GM12878 (cell line): ENCODE data around the gene CMTM3. TPM values are rescaled to one million over a fixed set of nuclear protein-coding genes. Genes with fewer than 3 reads are reported as not detected.

Source experiments
- ATAC-seq: fragments of 200-7000 bp; cut with Tn5 transposase; 3 replicates; pipeline ENCODE4 v1.9.1; 2020; ENCODE audit warnings: mild to moderate bottlenecking, moderate library complexity
- BruUV-seq: library from RNA; stranded (reverse); fragments of 400-500 nt; replicated peaks from 2 replicates; lab custom pipeline; 2021; lab: Mats Ljungman, UMichigan
- CTCF ChIA-PET: fragments of 300-600 bp; sonication (Branson Sonifier 250); formaldehyde crosslinking; extraction: SDS; loops from one replicate; lab custom pipeline; 2021; ENCODE audit warnings: inconsistent platforms; lab: Yijun Ruan, JAX
- POLR2A ChIA-PET: fragments of 350-600 bp; formaldehyde crosslinking; extraction: SDS; loops from one replicate; lab custom pipeline; 2021; ENCODE audit warnings: inconsistent platforms; lab: Charles Lee
- RAD21 ChIA-PET: fragments of 300-600 bp; sonication (Branson Sonifier 250); formaldehyde crosslinking; loops from one replicate; lab custom pipeline; 2023; ENCODE audit warnings: antibody characterized with exemption; ENCODE audit not compliant: unreplicated experiment; lab: Charles Lee
- SMC1A ChIA-PET: fragments of 300-600 bp; sonication (Branson Sonifier 250); formaldehyde crosslinking; loops from one replicate; lab custom pipeline; 2023; ENCODE audit not compliant: unreplicated experiment, uncharacterized antibody; lab: Charles Lee
- DNase-seq: peaks from one replicate; pipeline ENCODE4 v3.0.0-alpha.2; 2011; ENCODE audit warnings: low read depth, low spot score
- FAIRE-seq: peaks from 3 replicates; lab custom pipeline; 2011; peaks lifted over from hg19 to GRCh38; lab: Jason Lieb, UNC
- H2AFZ ChIP-seq: 2 replicates; pipeline ENCODE4 v1.6.0; 2011; ENCODE audit warnings: low read depth, low read length, control low read depth; ENCODE audit not compliant: control insufficient read depth
- H3K27ac ChIP-seq: 2 replicates; pipeline ENCODE4 v1.5.1; 2011; ENCODE audit warnings: control low read depth; ENCODE audit not compliant: control insufficient read depth, insufficient read depth
- H3K27me3 ChIP-seq, 2 experiments: replicated peaks in 1 of 2; 2 replicates each; pipeline versions ENCODE4 v1.6.0 to v1.6.1; 2011; ENCODE audit warnings: low read length in 1 of 2; ENCODE audit not compliant: control insufficient read depth in 2 of 2, insufficient read depth in 2 of 2
- H3K36me3 ChIP-seq, 2 experiments: 2 replicates each; pipeline ENCODE4 v1.5.1; 2011; ENCODE audit warnings: low read length in 1 of 2; ENCODE audit not compliant: control insufficient read depth in 2 of 2, insufficient read depth in 2 of 2
- H3K4me1 ChIP-seq: 2 replicates; pipeline ENCODE4 v1.6.1; 2011; ENCODE audit warnings: mild to moderate bottlenecking, low read length, moderate library complexity, mixed read lengths; ENCODE audit not compliant: control insufficient read depth, insufficient read depth
- H3K4me2 ChIP-seq: 2 replicates; pipeline ENCODE4 v1.6.0; 2011; ENCODE audit warnings: control low read depth; ENCODE audit not compliant: control insufficient read depth, insufficient read depth
- H3K4me3 ChIP-seq: fragments of 200-600 bp; sonication (generic); 2 replicates; pipeline ENCODE4 v1.5.1; 2016
- H3K79me2 ChIP-seq: 2 replicates; pipeline ENCODE4 v1.6.0; 2011; ENCODE audit warnings: low read length; ENCODE audit not compliant: control insufficient read depth, insufficient read depth
- H3K9ac ChIP-seq: 2 replicates; pipeline ENCODE4 v1.8.0; 2011; ENCODE audit warnings: low read length, control low read depth, mixed read lengths; ENCODE audit not compliant: control insufficient read depth, insufficient read depth
- H3K9me3 ChIP-seq: replicated peaks from 3 replicates; pipeline ENCODE4 v1.5.1; 2011; ENCODE audit warnings: mild to moderate bottlenecking, low read length; ENCODE audit not compliant: control insufficient read depth, insufficient read depth
- H4K20me1 ChIP-seq: 2 replicates; pipeline ENCODE4 v1.6.0; 2011; ENCODE audit not compliant: control insufficient read depth, insufficient read depth
- BMI1 ChIP-seq: fragments of 450-650 bp; IDR thresholded peaks from 2 replicates; pipeline ENCODE4 v1.6.1; 2016; ENCODE audit warnings: mild to moderate bottlenecking, moderate library complexity, borderline replicate concordance
- CTCF ChIP-seq, 3 experiments: IDR thresholded peaks in 2 of 3; conservative IDR thresholded peaks in 1 of 3; 2 replicates each; pipeline ENCODE4 v1.5.1; 2011; ENCODE audit warnings: low read depth in 3 of 3, low read length in 3 of 3, mild to moderate bottlenecking in 3 of 3, control low read depth in 2 of 3, moderate library complexity in 2 of 3, inconsistent platforms in 1 of 3, mixed read lengths in 1 of 3; ENCODE audit not compliant: control insufficient read depth in 2 of 3, insufficient read depth in 1 of 3; ENCODE audit errors: extremely low read depth in 1 of 3
- EZH2 ChIP-seq: IDR thresholded peaks from 2 replicates; pipeline ENCODE4 v1.6.1; 2012; ENCODE audit warnings: low read depth, mild to moderate bottlenecking, control low read depth, inconsistent platforms, low read length, borderline replicate concordance; ENCODE audit not compliant: control insufficient read depth
- HDAC2 ChIP-seq: fragments of 200-600 bp; sonication (generic); IDR thresholded peaks from 2 replicates; pipeline ENCODE4 v1.6.1; 2017
- HDAC6 ChIP-seq: fragments of 200-600 bp; sonication (generic); IDR thresholded peaks from one replicate; pipeline ENCODE4 v1.8.0; 2017; ENCODE audit warnings: antibody characterized with exemption; ENCODE audit not compliant: unreplicated experiment
- HDGF ChIP-seq: fragments of 450-650 bp; IDR thresholded peaks from 2 replicates; pipeline ENCODE4 v1.6.1; 2016; ENCODE audit warnings: antibody characterized with exemption
- NFXL1 ChIP-seq: fragments of 450-650 bp; IDR thresholded peaks from 2 replicates; pipeline ENCODE4 v1.6.1; 2017; ENCODE audit warnings: antibody characterized with exemption, mild to moderate bottlenecking, borderline replicate concordance
- RAD51 ChIP-seq: fragments of 450-650 bp; IDR thresholded peaks from 2 replicates; pipeline ENCODE4 v1.6.1; 2016; ENCODE audit warnings: moderate library complexity, mild to moderate bottlenecking, inconsistent platforms
- SMAD5 ChIP-seq: IDR thresholded peaks from 2 replicates; pipeline ENCODE4 v1.6.1; 2016; ENCODE audit warnings: antibody characterized with exemption, low read depth
- TBL1XR1 ChIP-seq: IDR thresholded peaks from 2 replicates; pipeline ENCODE4 v1.6.1; 2012; ENCODE audit warnings: low read depth, low read length, improper control_type of control experiment
- ZNF207 ChIP-seq: fragments of 450-650 bp; IDR thresholded peaks from 2 replicates; pipeline ENCODE4 v1.6.1; 2014; ENCODE audit warnings: antibody characterized with exemption, mild to moderate bottlenecking, borderline replicate concordance
- ZNF687 ChIP-seq: fragments of 450-650 bp; IDR thresholded peaks from 2 replicates; pipeline ENCODE4 v1.6.1; 2017; ENCODE audit warnings: mild to moderate bottlenecking, moderate library complexity
- ZZZ3 ChIP-seq: IDR thresholded peaks from 2 replicates; pipeline ENCODE4 v1.6.1; 2011; ENCODE audit warnings: low read depth; ENCODE audit not compliant: control insufficient read depth, insufficient read length
- WGBS: methylation state at CpG from one replicate; pipeline ENCODE4 v1.1.6; 2016; ENCODE audit warnings: low lambda C conversion rate; ENCODE audit not compliant: insufficient replicate concordance, insufficient coverage; ENCODE audit errors: missing lambda C conversion rate; 5-methylcytosine and 5-hydroxymethylcytosine counted together
- in situ Hi-C: fragments of 300-500 bp; cut with MboI; formaldehyde crosslinking; loops from 9 replicates; pipeline ENCODE4 v1.14.3; 2018; ENCODE audit warnings: mixed read lengths
- intact Hi-C: fragments of 100-400 bp; cut with micrococcal nuclease; formaldehyde crosslinking; loops from one replicate; pipeline ENCODE4 v1.14.2; 2022; ENCODE audit not compliant: unreplicated experiment
- polyA plus RNA-seq, 11 experiments: library from polyadenylated mRNA; depleted of rRNA in 4 of 11; unstranded in 6 of 11; stranded (reverse) in 5 of 11; fragments of >200 nt; fragmentation: Nextera tagmentation in 4 of 11; fragmentation: Illumina TruSeq in 1 of 11; extraction: Ambion mirVana in 4 of 11; extraction: Trizol in 1 of 11; gene quantifications; 1 replicate in 1 of 11; 2 replicates in 10 of 11; pipeline versions ENCODE4 v1.2.1 to v1.2.3, GENCODE V29; 2011 to 2016; ENCODE audit warnings: inconsistent platforms in 2 of 11, missing spikeins in 2 of 11, low read depth in 1 of 11
- total RNA-seq, 4 experiments: library from RNA; depleted of rRNA in 3 of 4; stranded (reverse); fragments of >200 nt in 3 of 4; fragmentation: Illumina TruSeq in 1 of 4; extraction: Trizol in 1 of 4; gene quantifications; 2 replicates each; pipeline versions ENCODE4 v1.2.1 to v1.2.3, GENCODE V29; 2013 to 2021
- TF ChIP-seq, protein P1 (sequence below): IDR thresholded peaks from 2 replicates; pipeline ENCODE4 v1.6.1; 2012; ENCODE audit warnings: low read depth, low read length, improper control_type of control experiment
- TF ChIP-seq, protein P2 (sequence below): fragments of 150-350 bp; IDR thresholded peaks from 2 replicates; pipeline ENCODE4 v1.6.1; 2014; ENCODE audit warnings: mild to moderate bottlenecking, low read depth, low read length

The CMTM3 gene
- total and polyA plus RNA-seq, 10 of the 15 experiments (the other 5 are each of a cell fraction or from before 2014, with no cell fraction given): 5.4 to 47.4 (median 28.6) TPM

DNA sequence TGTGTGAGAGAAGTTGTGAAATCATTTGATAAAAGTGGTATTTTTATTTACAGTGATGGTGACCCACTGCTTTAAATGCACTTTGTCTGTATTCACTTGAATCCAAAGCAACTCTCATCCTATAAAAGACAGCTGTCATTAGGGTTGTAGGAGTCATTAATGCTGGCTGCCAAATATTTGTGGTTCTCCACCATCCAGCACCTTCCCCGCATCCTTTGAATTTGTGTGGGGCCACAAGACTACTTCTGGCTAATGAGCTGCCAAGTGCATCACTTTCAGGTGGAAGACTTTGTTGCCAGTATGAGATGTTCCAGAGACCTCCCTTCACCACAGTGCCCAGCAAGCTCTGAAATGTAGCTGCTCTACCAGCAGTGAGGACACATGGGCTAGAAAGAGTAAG, 43.4 kb downstream of the CMTM3 start:
- Histone ChIP-seq H3K4me2 (no peak overlapping the region), H3K79me2 (no peaks in the 10 kb centered on the region)
- BruUV-seq: no TSS peak
- TF ChIP-seq CTCF (IDR thresholded peaks at IDR 0.05 in 2 of 3, conservative IDR thresholded peaks at IDR 0.05 in 1 of 3; ENCODE audit: control insufficient read depth in 2 of 3, extremely low read depth in 1 of 3, insufficient read depth in 1 of 3, low read depth in 3 of 3, low read length in 3 of 3) (no peak), HDAC2 (no peak), SMAD5 (no peak), TBL1XR1 (no peak), HDGF (no peak), ZNF687 (no peak), ZZZ3 (no peak), HDAC6 (no peak), RAD51 (no peak), BMI1 (no peak), ZNF207 (no peak), NFXL1 (no peak), EZH2 (no peak)
- TF ChIP-seq, protein P1, sequence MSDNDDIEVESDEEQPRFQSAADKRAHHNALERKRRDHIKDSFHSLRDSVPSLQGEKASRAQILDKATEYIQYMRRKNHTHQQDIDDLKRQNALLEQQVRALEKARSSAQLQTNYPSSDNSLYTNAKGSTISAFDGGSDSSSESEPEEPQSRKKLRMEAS: no peak
- TF ChIP-seq, protein P2, sequence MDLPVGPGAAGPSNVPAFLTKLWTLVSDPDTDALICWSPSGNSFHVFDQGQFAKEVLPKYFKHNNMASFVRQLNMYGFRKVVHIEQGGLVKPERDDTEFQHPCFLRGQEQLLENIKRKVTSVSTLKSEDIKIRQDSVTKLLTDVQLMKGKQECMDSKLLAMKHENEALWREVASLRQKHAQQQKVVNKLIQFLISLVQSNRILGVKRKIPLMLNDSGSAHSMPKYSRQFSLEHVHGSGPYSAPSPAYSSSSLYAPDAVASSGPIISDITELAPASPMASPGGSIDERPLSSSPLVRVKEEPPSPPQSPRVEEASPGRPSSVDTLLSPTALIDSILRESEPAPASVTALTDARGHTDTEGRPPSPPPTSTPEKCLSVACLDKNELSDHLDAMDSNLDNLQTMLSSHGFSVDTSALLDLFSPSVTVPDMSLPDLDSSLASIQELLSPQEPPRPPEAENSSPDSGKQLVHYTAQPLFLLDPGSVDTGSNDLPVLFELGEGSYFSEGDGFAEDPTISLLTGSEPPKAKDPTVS: no peak
- TF ChIP-seq, all 136 proteins: peak for 0
- in situ Hi-C loops: no loop called here
- H3K9ac ChIP-seq: no peak overlapping the region
- no peak overlapping the region for H3K4me3 ChIP-seq
- no peak for DNase-seq
- no peaks in the 10 kb centered on the region for H3K27me3 ChIP-seq
- H4K20me1 ChIP-seq: no peaks in the 10 kb centered on the region
- RAD21 ChIA-PET: no interaction called here
- no peak overlapping the region for H3K27ac ChIP-seq
- no peaks in the 10 kb centered on the region for H3K36me3 ChIP-seq
- intact Hi-C loops: no loop called here
- POLR2A ChIA-PET: no interaction called here
- FAIRE-seq: no peak
- SMC1A ChIA-PET: no interaction called here
- H3K9me3 ChIP-seq: no peaks in the 10 kb centered on the region
- no peaks in the 10 kb centered on the region for H3K4me1 ChIP-seq
- no peak overlapping the region for H2AFZ ChIP-seq
- 92% methylated on average over 1 of the region's 1 CpG for WGBS
- ATAC-seq: no peak
- CTCF ChIA-PET: interaction anchor here (0.5 to 1.9 kb wide), 4 partner anchors 16 to 244 kb away, joined by 3 to 5 read pairs (median 3); partner anchors contain the start of gene NAE1
